GM12891 (cell line): Measurements from ENCODE around the gene LNX2. TPM values are rescaled to one million over a fixed set of nuclear protein-coding genes. Genes with fewer than 3 reads are reported as not detected.

ENCODE experiments used
- DNase-seq: peaks from one replicate; pipeline ENCODE4 v3.0.0; 2011; ENCODE audit warnings: low spot score; ENCODE audit not compliant: insufficient read length
- FAIRE-seq: peaks from 2 replicates; lab custom pipeline; 2011; peaks lifted over from hg19 to GRCh38; lab: Jason Lieb, UNC
- PAX5 ChIP-seq: IDR thresholded peaks from 2 replicates; pipeline ENCODE4 v1.6.1; 2011; ENCODE audit warnings: low read length, moderate library complexity, mild to moderate bottlenecking; ENCODE audit not compliant: insufficient read depth, severe bottlenecking
- POLR2A ChIP-seq: IDR thresholded peaks from 2 replicates; pipeline ENCODE4 v1.6.1; 2011; ENCODE audit warnings: low read depth, low read length, control low read depth
- POLR2AphosphoS5 ChIP-seq: IDR thresholded peaks from 2 replicates; pipeline ENCODE4 v1.6.1; 2011; ENCODE audit warnings: low read depth, low read length, control low read depth
- POU2F2 ChIP-seq: IDR thresholded peaks from 2 replicates; pipeline ENCODE4 v1.6.1; 2011; ENCODE audit warnings: low read depth, mild to moderate bottlenecking, control low read depth, low read length, moderate library complexity
- SPI1 ChIP-seq: IDR thresholded peaks from 2 replicates; pipeline ENCODE4 v1.6.1; 2011; ENCODE audit warnings: low read depth, low read length, control low read depth
- TAF1 ChIP-seq: IDR thresholded peaks from 2 replicates; pipeline ENCODE4 v1.6.1; 2011; ENCODE audit warnings: low read depth, low read length, control low read depth
- polyA plus RNA-seq: library from polyadenylated mRNA; unstranded; fragments of >200 nt; gene quantifications from one replicate; pipeline ENCODE4 v1.2.1, GENCODE V29; 2012; ENCODE audit warnings: low read depth, missing spikeins, inconsistent platforms; ENCODE audit not compliant: missing spikeins

Gene LNX2
- polyA plus RNA-seq, result 1.3 TPM

DNA sequence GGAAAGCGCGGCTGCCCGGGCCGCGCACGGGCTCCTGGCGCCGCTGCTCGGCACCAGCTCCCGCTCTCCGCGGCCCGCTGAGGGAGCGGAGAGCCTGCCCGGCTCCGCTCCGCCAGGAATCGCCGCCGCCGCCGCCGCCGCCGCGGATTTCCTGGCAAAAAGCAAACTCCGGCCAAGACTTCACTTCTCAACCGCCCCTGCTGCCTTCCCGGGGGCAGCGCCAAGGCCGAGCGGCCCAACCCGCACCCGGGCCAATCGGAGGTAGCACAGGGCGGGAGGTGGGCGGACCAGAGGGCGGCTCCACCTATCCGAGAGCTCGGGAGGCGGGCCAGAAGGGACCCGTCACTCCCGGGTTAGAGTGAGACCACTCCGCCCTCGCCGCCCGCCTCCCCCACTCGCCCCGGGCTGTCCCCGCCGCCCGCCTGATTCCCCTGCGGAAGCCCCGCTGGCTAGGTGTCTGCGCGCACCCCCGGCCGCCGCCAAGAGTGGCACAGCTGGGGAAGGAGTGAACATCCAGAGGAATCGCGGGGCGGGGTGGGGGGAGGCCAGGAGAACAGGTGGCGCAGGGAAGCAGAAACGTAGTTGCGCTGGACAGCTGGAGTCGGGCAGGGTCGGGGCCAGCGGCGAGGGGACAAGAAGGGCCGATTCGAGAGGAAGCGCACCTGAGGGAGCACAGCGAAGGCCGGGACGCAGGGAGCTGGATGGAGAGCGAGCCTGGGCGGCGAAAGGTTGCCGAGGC lies at the start of gene LNX2:
Gene LNX2 (minus strand): TSS at position 153 of the 739 bp plus-strand sequence. CDS start 38,826 bp downstream, outside the sequence.
- no peak for TF ChIP-seq POLR2A
- no peak for TF ChIP-seq POU2F2
- TF ChIP-seq POLR2AphosphoS5, result no peak
- TF ChIP-seq TAF1, result peak; percentile 66
- no peak for TF ChIP-seq SPI1
- no peak for TF ChIP-seq PAX5
- peak; percentile 74 for FAIRE-seq
- DNase-seq, result peak; percentile 90

DNA sequence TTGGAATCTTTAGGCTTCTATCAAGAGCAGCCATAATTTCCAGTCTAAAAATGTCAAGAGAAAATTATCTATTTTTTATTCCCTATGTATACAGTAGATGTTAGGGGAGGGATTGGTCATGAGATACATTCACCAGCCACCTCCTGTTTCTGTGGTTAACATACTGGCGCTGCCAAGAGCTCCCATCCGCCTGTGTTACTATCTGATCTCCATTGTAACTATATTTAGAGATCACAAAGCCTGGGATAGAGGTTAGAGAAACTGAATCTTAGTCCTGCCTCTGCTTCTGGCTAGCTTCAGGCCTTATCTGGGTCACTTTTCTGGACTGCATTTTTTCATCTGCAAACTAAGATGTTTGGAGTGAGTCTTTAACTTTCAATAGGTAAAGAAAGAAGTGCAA lies 47.6 kb upstream of the LNX2 start:
- FAIRE-seq (no peak), DNase-seq (no peak)
- TF ChIP-seq POLR2AphosphoS5 (no peak), SPI1 (no peak), PAX5 (no peak), TAF1 (no peak), POLR2A (no peak), POU2F2 (no peak)

DNA sequence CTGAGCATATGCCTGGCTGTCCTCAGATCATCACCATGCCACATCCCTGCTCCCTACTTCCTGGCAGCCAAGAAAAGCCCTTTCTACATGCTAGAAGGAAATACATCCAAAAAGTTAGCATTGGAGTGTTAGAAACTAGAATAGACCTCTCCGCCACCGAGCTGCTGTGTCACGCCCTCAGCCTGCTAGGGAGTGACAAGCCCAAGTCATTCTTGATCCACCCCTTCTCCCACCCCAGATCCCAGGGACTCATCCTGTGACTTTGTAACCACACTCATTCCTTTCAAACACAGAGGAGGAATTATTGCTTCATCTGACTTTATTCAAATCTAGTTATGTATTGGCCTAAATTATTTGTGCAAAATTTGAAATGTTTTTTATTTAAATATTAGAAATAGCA lies 46.6 kb upstream of the LNX2 start:
- FAIRE-seq (no peak), DNase-seq (no peak)
- TF ChIP-seq POLR2A (no peak), TAF1 (no peak), POLR2AphosphoS5 (no peak), PAX5 (no peak), POU2F2 (no peak), SPI1 (no peak)

DNA sequence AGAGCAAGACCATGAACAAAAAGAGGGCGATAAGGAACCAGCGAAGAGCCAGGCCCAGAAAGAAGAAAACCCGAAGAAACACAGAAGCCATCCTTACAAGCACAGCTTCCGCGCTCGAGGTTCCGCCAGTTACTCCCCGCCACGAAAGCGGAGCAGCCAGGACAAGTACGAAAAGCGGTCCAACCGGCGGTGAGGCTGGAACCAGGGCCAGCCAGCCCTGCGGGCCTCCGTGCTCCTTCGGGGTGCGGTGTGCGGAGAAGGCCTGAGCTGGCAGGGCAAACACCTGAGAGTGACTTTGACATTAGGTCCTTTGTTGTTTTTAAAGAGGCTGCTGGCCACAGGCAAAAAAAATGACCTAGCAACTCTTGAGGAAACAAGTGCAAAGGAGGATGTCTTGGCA lies 45.4 kb upstream of the LNX2 start:
- TF ChIP-seq POU2F2 (no peak), SPI1 (no peak), POLR2A (no peak), TAF1 (no peak), POLR2AphosphoS5 (no peak), PAX5 (no peak)
- DNase-seq (no peak), FAIRE-seq (no peak)

DNA sequence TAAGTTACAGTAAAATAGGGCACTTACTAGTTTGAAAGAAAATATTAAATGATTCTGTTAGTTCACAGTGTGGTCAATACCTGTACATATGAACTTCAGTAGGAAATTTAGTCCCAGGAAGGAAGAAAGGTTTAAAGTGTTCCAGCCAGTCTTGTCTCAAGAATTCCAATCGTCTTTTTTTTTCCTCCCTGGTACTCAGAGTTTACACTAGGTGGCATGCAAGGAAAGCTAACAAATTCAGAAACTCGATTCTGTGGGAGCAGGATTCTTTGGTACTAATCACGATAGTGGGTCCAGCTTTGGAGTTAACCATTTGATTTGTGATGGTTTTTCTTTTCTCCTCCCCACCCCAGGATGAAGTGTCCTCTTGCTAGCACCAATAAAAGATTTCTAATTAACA lies 45.0 kb upstream of the LNX2 start:
- no peak for TF ChIP-seq TAF1
- no peak for TF ChIP-seq PAX5
- TF ChIP-seq POLR2AphosphoS5, result no peak
- TF ChIP-seq POLR2A, result no peak
- TF ChIP-seq POU2F2, result no peak
- no peak for TF ChIP-seq SPI1
- DNase-seq, result no peak
- no peak for FAIRE-seq

DNA sequence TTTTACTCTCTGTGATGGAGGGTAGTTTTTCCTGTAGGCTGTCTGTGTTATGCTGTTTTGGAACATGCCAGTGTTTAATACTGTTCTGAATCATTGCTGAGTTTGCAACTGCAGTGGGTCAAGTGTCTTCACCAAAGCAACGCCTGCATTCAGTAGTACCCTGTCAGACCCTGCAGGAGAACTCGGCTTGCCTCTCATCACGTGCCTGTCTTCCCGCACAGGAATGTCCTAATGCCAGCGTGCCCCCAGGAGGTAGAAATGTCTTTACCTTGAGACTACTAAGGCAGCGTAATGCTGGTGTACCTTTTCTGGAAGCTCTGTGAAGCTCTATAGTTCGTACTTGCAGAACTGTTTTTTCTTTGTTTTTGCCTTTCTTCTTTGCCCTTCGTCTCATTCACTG lies 43.6 kb upstream of the LNX2 start:
- no peak for DNase-seq

DNA sequence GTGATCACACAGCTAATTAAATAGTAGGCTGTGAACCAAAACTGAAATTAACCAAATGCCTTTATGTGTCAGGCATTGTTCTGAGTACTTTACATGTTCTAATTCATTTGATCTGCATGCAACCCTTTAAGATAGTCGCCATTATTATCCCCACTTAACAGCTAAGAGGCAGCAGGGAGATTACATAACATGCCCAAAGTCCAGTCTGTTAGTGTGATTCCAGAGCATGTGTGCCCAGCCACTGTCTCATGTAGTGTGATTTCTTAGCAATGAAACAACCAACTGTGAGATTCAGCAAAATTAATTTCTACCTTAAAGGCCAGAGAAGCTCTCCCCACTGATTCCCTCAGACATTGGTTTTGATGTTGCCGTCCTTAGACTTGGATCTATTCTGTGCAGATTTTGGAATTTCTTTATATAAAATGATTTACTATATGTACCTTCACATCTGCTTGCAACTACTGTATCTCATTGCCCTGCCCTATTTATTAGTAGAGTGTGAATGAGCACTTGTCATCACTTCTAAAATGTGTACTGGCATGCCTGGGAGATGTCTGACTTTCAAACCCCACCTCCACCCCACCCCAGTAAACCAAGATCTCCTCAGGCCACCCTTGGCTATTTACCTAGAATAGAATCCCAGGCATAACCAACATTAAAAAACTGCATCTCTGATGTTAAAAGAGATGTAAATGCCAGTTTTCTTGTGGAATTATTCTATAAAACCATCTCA lies 42.6 kb upstream of the LNX2 start:
- FAIRE-seq (peak; percentile 9), DNase-seq (no peak)

More for the DNA sequence above, 43.6 kb upstream of the LNX2 start:
- FAIRE-seq, result no peak
- TF ChIP-seq PAX5, result no peak
- no peak for TF ChIP-seq POLR2A
- TF ChIP-seq POU2F2, result no peak
- no peak for TF ChIP-seq SPI1
- no peak for TF ChIP-seq POLR2AphosphoS5
- TF ChIP-seq TAF1, result no peak

DNA sequence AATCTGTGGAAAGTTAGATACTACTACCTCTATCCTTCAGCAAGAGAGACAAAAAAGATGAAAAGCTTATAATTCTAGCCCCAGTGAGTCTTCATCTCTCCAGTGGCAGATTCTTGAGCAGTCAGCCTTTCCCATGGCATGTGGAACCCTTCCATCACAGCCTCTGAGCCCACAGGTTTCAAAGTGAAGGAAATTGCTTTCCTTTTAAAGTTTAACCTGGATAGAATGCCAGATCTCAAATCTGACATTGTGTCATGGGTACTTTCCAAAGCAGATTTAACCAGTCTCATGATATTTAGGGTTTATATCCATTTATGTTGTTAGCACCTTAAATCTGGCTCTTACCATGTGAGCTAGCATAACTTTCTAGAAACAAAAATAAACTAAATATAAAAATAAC lies 40.7 kb upstream of the LNX2 start:
- DNase-seq, result no peak
- no peak for FAIRE-seq
- TF ChIP-seq TAF1 (no peak), SPI1 (no peak), POLR2A (no peak), POLR2AphosphoS5 (no peak), PAX5 (no peak), POU2F2 (no peak)

More for the DNA sequence above, 42.6 kb upstream of the LNX2 start:
- TF ChIP-seq TAF1 (no peak), POU2F2 (no peak), PAX5 (no peak), POLR2AphosphoS5 (no peak), POLR2A (no peak), SPI1 (no peak)

DNA sequence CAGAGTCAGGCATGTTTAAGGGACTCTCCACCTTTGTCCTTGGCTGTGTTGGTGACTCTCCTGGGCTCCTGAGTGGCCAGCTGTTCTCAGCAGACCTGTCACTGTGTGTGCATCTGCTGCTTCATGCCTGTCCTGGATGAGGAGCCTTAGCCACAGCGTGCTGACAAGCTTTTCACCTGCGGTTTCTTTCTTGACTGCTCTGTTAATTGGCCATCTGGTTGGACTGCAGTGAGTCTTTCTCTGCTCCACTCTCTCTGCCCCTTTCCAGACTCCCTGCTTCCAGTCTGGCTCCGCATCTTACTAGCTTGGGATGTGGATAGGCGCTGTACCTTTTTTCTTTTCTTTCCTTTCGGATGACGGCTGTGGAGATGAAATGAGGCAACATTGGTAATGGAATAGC lies 40.2 kb upstream of the LNX2 start:
- TF ChIP-seq POLR2A, result no peak
- no peak for TF ChIP-seq PAX5
- no peak for TF ChIP-seq TAF1
- TF ChIP-seq POLR2AphosphoS5, result no peak
- FAIRE-seq (no peak), DNase-seq (no peak)
